Activated CD8-positive, alpha-beta T cell treated with anti-CD3 and anti-CD28 coated beads for 36 hours (primary cell): Measurements from ENCODE around the gene KAT2A. TPM values are rescaled to one million over a fixed set of nuclear protein-coding genes. Genes with fewer than 3 reads are reported as not detected.

Source experiments
- ATAC-seq: fragments of 200-7000 bp; cut with Tn5 transposase; one replicate; pipeline ENCODE4 v1.10.0; 2021; ENCODE audit warnings: mild to moderate bottlenecking, moderate library complexity
- CTCF ChIA-PET: fragments of 350-600 bp; sonication (Branson Sonifier 250); formaldehyde crosslinking; loops from one replicate; lab custom pipeline; 2021; ENCODE audit warnings: antibody characterized with exemption; lab: Charles Lee
- POLR2A ChIA-PET: fragments of 350-600 bp; sonication (Branson Sonifier 250); formaldehyde crosslinking; loops from one replicate; lab custom pipeline; 2021; ENCODE audit warnings: antibody characterized with exemption; lab: Charles Lee
- DNase-seq: peaks from one replicate; pipeline ENCODE4 v3.0.0-alpha.2; 2020
- H3K27ac Mint-ChIP-seq: one replicate; pipeline ENCODE4 v1.8.0; 2021; ENCODE audit warnings: mild to moderate bottlenecking, mixed read lengths
- H3K27me3 Mint-ChIP-seq: one replicate; pipeline ENCODE4 v1.8.0; 2021; ENCODE audit warnings: mixed read lengths
- H3K36me3 Mint-ChIP-seq: one replicate; pipeline ENCODE4 v1.8.0; 2021; ENCODE audit warnings: low read depth, mixed read lengths
- H3K4me1 Mint-ChIP-seq: one replicate; pipeline ENCODE4 v1.8.0; 2021; ENCODE audit warnings: low read depth, mixed read lengths
- H3K4me3 Mint-ChIP-seq: one replicate; pipeline ENCODE4 v1.8.0; 2021; ENCODE audit warnings: mild to moderate bottlenecking, moderate library complexity, mixed read lengths
- H3K9me3 Mint-ChIP-seq: one replicate; pipeline ENCODE4 v1.8.0; 2021; ENCODE audit warnings: mixed read lengths
- intact Hi-C: fragments of 100-400 bp; cut with micrococcal nuclease; formaldehyde crosslinking; loops from one replicate; pipeline ENCODE4 v1.10.0; 2022
- total RNA-seq, 2 experiments: library from RNA; stranded (reverse); gene quantifications; one replicate each; pipeline ENCODE4 v1.2.3, GENCODE V29; 2021
- TF ChIP-seq, protein P1 (sequence below): fragments of 200-600 bp; IDR thresholded peaks from one replicate; pipeline ENCODE4 v1.8.0; 2022; ENCODE audit warnings: antibody characterized with exemption, mild to moderate bottlenecking

The KAT2A gene
- total RNA-seq, 2 experiments from 2014 or later, result 49.2 to 50.2 TPM

GRCh38 chr17:42165751-42166150 is 44.6 kb upstream of the KAT2A start:
- intact Hi-C loops, result no loop called here
- no peaks in the 10 kb centered on the region for H3K9me3 Mint-ChIP-seq
- DNase-seq (no peak), ATAC-seq (no peak)
- no peak overlapping the region for H3K4me3 Mint-ChIP-seq
- CTCF ChIA-PET, result no interaction called here
- H3K36me3 Mint-ChIP-seq, result no peaks in the 10 kb centered on the region
- no peaks in the 10 kb centered on the region for H3K4me1 Mint-ChIP-seq
- no peaks in the 10 kb centered on the region for H3K27me3 Mint-ChIP-seq
- POLR2A ChIA-PET, result interaction anchor here (0.6 kb wide), 1 partner anchor 123 kb away, joined by 3 read pairs; the partner anchor contains the start of gene STAT5A
- no peak overlapping the region for H3K27ac Mint-ChIP-seq
- TF ChIP-seq, protein P1, sequence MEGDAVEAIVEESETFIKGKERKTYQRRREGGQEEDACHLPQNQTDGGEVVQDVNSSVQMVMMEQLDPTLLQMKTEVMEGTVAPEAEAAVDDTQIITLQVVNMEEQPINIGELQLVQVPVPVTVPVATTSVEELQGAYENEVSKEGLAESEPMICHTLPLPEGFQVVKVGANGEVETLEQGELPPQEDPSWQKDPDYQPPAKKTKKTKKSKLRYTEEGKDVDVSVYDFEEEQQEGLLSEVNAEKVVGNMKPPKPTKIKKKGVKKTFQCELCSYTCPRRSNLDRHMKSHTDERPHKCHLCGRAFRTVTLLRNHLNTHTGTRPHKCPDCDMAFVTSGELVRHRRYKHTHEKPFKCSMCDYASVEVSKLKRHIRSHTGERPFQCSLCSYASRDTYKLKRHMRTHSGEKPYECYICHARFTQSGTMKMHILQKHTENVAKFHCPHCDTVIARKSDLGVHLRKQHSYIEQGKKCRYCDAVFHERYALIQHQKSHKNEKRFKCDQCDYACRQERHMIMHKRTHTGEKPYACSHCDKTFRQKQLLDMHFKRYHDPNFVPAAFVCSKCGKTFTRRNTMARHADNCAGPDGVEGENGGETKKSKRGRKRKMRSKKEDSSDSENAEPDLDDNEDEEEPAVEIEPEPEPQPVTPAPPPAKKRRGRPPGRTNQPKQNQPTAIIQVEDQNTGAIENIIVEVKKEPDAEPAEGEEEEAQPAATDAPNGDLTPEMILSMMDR, result no peak

GRCh38 chr17:42163696-42164407 is 42.7 kb upstream of the KAT2A start:
- ChIA-PET CTCF (interaction anchor here (0.7 to 3.6 kb wide), 6 partner anchors 10 to 74 kb away, joined by 3 to 23 read pairs (median 4); partner anchors contain the start of genes GHDC and KCNH4), POLR2A (interaction anchor here (0.6 to 2.0 kb wide), 2 partner anchors 17 to 49 kb away, joined by 3 to 6 read pairs; partner anchors contain the start of gene KCNH4)
- TF ChIP-seq, protein P1, result no peak
- Mint-ChIP-seq H3K9me3 (no peaks in the 10 kb centered on the region), H3K27ac (no peak overlapping the region), H3K36me3 (no peaks in the 10 kb centered on the region), H3K4me1 (no peaks in the 10 kb centered on the region), H3K27me3 (no peaks in the 10 kb centered on the region), H3K4me3 (no peak overlapping the region)
- intact Hi-C loops, result no loop called here
- ATAC-seq (no peak), DNase-seq (no peak)

- Mint-ChIP-seq H3K27me3 (no peaks in the 10 kb centered on the region), H3K27ac (no peak overlapping the region), H3K9me3 (no peaks in the 10 kb centered on the region), H3K4me3 (no peak overlapping the region), H3K36me3 (no peaks in the 10 kb centered on the region), H3K4me1 (no peaks in the 10 kb centered on the region)
- TF ChIP-seq, protein P1, result peak; percentile 67
- ChIA-PET CTCF (interaction anchor here (0.7 to 3.6 kb wide), 8 partner anchors 9 to 242 kb away, joined by 3 to 23 read pairs (median 4); partner anchors contain the start of genes GHDC and KCNH4), POLR2A (interaction anchor here (2.0 kb wide), 1 partner anchor 18 kb away, joined by 6 read pairs; the partner anchor contains the start of gene KCNH4)
- peak; percentile 67 for DNase-seq
- intact Hi-C loops, result no loop called here
- ATAC-seq, result peak; percentile 70
Observed at GRCh38 chr17:42163113-42163512, 41.9 kb upstream of the KAT2A start.

- Mint-ChIP-seq H3K9me3 (no peaks in the 10 kb centered on the region), H3K27me3 (no peaks in the 10 kb centered on the region), H3K27ac (no peak overlapping the region), H3K4me3 (no peak overlapping the region), H3K4me1 (peaks cover 4% of the 10 kb centered on the region), H3K36me3 (no peaks in the 10 kb centered on the region)
- intact Hi-C loops, result no loop called here
- TF ChIP-seq, protein P1, result no peak
- ATAC-seq (no peak), DNase-seq (no peak)
- POLR2A ChIA-PET, result interaction anchor here (1.1 kb wide), 2 partner anchors 19 to 20 kb away, joined by 3 to 4 read pairs; partner anchors contain the start of gene KCNH4
- CTCF ChIA-PET, result interaction anchor here (1.0 kb wide), 1 partner anchor 135 kb away, joined by 3 read pairs; no protein-coding TSS in a partner anchor
Observed at GRCh38 chr17:42160531-42160910, 39.4 kb upstream of the KAT2A start.
